Stromal cell of bone marrow (primary cell): ENCODE results near the gene WDFY2.
A peak's percentile ranks its signal among the peaks of the same experiment; 100 is the strongest.

Source experiments
- DNase-seq: peaks from one replicate; pipeline ENCODE4 v3.0.0-alpha.2; 2012; ENCODE audit warnings: low read depth

The WDFY2 gene

GRCh38 chr13:51713807-51714206, 129.5 kb downstream of the WDFY2 start:
- no peak for DNase-seq

- DNase-seq, result peak; percentile 54
Measured at GRCh38 chr13:51714663-51715168, 130.5 kb downstream of the WDFY2 start.

GRCh38 chr13:51715613-51716012, 131.4 kb downstream of the WDFY2 start:
- DNase-seq, result no peak

GRCh38 chr13:51717786-51718398, 133.6 kb downstream of the WDFY2 start:
- peak; percentile 77 for DNase-seq

- no peak for DNase-seq
Measured at GRCh38 chr13:51719394-51719793, 135.1 kb downstream of the WDFY2 start.

- no peak for DNase-seq
Measured at GRCh38 chr13:51721496-51721895, 137.2 kb downstream of the WDFY2 start.

- DNase-seq, result no peak
Measured at GRCh38 chr13:51723529-51723928, 139.3 kb downstream of the WDFY2 start.

GRCh38 chr13:51724721-51725120, 140.5 kb downstream of the WDFY2 start:
- no peak for DNase-seq

- peak; percentile 77 for DNase-seq
Measured at GRCh38 chr13:51726446-51727193, 142.4 kb downstream of the WDFY2 start.

- no peak for DNase-seq
Measured at GRCh38 chr13:51727634-51728274, 143.5 kb downstream of the WDFY2 start.

GRCh38 chr13:51728275-51728673, 144.0 kb downstream of the WDFY2 start:
- DNase-seq, result no peak

- DNase-seq, result no peak
Measured at GRCh38 chr13:51728972-51729371, 144.7 kb downstream of the WDFY2 start.

- peak; percentile 90 for DNase-seq
Measured at GRCh38 chr13:51729866-51730553, 145.7 kb downstream of the WDFY2 start.

- no peak for DNase-seq
Measured at GRCh38 chr13:51730927-51731326, 146.7 kb downstream of the WDFY2 start.

GRCh38 chr13:51731759-51732158, 147.5 kb downstream of the WDFY2 start:
- DNase-seq, result peak; percentile 51

- no peak for DNase-seq
Measured at GRCh38 chr13:51733374-51734298, 149.4 kb downstream of the WDFY2 start.

- DNase-seq, result no peak
Measured at GRCh38 chr13:51734786-51735185, 150.5 kb downstream of the WDFY2 start.

GRCh38 chr13:51737609-51738008, 153.3 kb downstream of the WDFY2 start:
- no peak for DNase-seq

GRCh38 chr13:51738226-51738905, 154.1 kb downstream of the WDFY2 start:
- DNase-seq, result no peak

GRCh38 chr13:51739027-51739764, 154.9 kb downstream of the WDFY2 start:
- DNase-seq, result no peak
